Kidney epithelial cell (primary cell): ENCODE measurements around the gene PAK1. TPM values are rescaled to one million over a fixed set of nuclear protein-coding genes. Genes with fewer than 3 reads are reported as not detected.

Source experiments
- DNase-seq: peaks from one replicate; pipeline ENCODE4 v3.0.0-alpha.2; 2010; ENCODE audit warnings: low read depth
- H3K27me3 ChIP-seq: 2 replicates; pipeline ENCODE4 v1.6.0; 2011; ENCODE audit warnings: low read length; ENCODE audit not compliant: control insufficient read depth, insufficient read depth
- H3K36me3 ChIP-seq: 2 replicates; pipeline ENCODE4 v1.5.1; 2011; ENCODE audit warnings: low read length; ENCODE audit not compliant: control insufficient read depth, insufficient read depth
- H3K4me3 ChIP-seq: 2 replicates; pipeline ENCODE4 v1.5.1; 2011; ENCODE audit warnings: low read depth, mild to moderate bottlenecking, control low read depth, low read length
- CTCF ChIP-seq: IDR thresholded peaks from 2 replicates; pipeline ENCODE4 v1.5.1; 2011; ENCODE audit warnings: mild to moderate bottlenecking, moderate library complexity, low read length, control low read depth, inconsistent platforms; ENCODE audit not compliant: insufficient read depth, poor library complexity, severe bottlenecking
- total RNA-seq: library from RNA; depleted of rRNA; stranded (reverse); fragments of >200 nt; gene quantifications from 2 replicates; pipeline ENCODE4 v1.2.3, GENCODE V29; 2015

The PAK1 gene
- total RNA-seq, result 32.7 and 35.3 TPM in 2 replicates

- Histone ChIP-seq H3K27me3 (no peaks in the 10 kb centered on the region), H3K36me3 (no peaks in the 10 kb centered on the region), H3K4me3 (peak within 1 kb of the TSS; percentile 79)
- DNase-seq, result peak; percentile 45
- peak; percentile 26 for TF ChIP-seq CTCF
These were observed at the start of gene PAK1 for GRCh38 chr11:77473801-77474683. Gene PAK1, minus strand, starts transcription at chr11:77474094. Its CDS starts 81,574 bp downstream, at chr11:77392520.

- no peak for TF ChIP-seq CTCF
- no peak overlapping the region for H3K4me3 ChIP-seq
- no peak for DNase-seq
- no peaks in the 10 kb centered on the region for H3K36me3 ChIP-seq
- H3K27me3 ChIP-seq, result no peaks in the 10 kb centered on the region
These were observed 48.3 kb upstream of the PAK1 start for GRCh38 chr11:77522215-77522614.

GRCh38 chr11:77519847-77520246 lies 46.0 kb upstream of the PAK1 start:
- no peak overlapping the region for H3K4me3 ChIP-seq
- no peak for TF ChIP-seq CTCF
- H3K36me3 ChIP-seq, result no peaks in the 10 kb centered on the region
- no peaks in the 10 kb centered on the region for H3K27me3 ChIP-seq
- no peak for DNase-seq

- H3K4me3 ChIP-seq, result no peak overlapping the region
- no peaks in the 10 kb centered on the region for H3K36me3 ChIP-seq
- TF ChIP-seq CTCF, result no peak
- no peaks in the 10 kb centered on the region for H3K27me3 ChIP-seq
- DNase-seq, result no peak
These were observed 44.6 kb upstream of the PAK1 start for GRCh38 chr11:77518471-77518870.

GRCh38 chr11:77517753-77518152 lies 43.9 kb upstream of the PAK1 start:
- no peak for DNase-seq
- no peak for TF ChIP-seq CTCF
- Histone ChIP-seq H3K4me3 (no peak overlapping the region), H3K36me3 (no peaks in the 10 kb centered on the region), H3K27me3 (no peaks in the 10 kb centered on the region)
